Measurements from ENCODE around the gene EPX. TPM values are rescaled to one million over a fixed set of nuclear protein-coding genes. Genes with fewer than 3 reads are reported as not detected.
"Not testable (repeated sequence)": the region's sequence is repeated elsewhere in the genome, so short reads cannot be mapped to it uniquely, and the experiment has no call there.

EPX gene, protein sequence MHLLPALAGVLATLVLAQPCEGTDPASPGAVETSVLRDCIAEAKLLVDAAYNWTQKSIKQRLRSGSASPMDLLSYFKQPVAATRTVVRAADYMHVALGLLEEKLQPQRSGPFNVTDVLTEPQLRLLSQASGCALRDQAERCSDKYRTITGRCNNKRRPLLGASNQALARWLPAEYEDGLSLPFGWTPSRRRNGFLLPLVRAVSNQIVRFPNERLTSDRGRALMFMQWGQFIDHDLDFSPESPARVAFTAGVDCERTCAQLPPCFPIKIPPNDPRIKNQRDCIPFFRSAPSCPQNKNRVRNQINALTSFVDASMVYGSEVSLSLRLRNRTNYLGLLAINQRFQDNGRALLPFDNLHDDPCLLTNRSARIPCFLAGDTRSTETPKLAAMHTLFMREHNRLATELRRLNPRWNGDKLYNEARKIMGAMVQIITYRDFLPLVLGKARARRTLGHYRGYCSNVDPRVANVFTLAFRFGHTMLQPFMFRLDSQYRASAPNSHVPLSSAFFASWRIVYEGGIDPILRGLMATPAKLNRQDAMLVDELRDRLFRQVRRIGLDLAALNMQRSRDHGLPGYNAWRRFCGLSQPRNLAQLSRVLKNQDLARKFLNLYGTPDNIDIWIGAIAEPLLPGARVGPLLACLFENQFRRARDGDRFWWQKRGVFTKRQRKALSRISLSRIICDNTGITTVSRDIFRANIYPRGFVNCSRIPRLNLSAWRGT
- not detected in 2 replicates for polyA plus RNA-seq
- not detected in 2 replicates for polyA minus RNA-seq

DNA sequence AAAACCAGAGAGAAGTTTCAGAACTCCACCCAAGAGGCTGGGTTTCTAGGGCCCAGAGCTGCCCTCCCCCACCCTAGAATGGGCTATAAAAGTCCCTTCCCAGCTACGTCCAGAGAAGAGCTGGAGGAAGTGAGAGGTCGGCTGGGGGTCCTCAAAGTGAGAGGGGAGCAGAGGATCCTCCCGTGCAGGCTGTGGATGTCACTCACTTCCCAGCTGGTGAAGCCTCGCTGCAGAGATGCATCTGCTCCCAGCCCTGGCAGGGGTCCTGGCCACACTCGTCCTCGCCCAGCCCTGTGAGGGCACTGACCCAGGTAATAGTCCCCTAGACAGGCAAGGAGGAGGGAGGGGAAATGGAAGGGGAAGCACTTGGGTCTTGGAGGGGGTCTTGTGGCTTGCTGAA lies at the start of gene EPX:
Gene EPX, plus strand, starts transcription at position 115 of the 400 bp plus-strand sequence. Its CDS starts 121 bp downstream, at position 236.
- no peaks in the 10 kb centered on the region for H4K20me1 ChIP-seq (ENCODE audit: insufficient read depth)
- no peak within 1 kb of the TSS for H3K4me2 ChIP-seq (ENCODE audit: low read length)
- no peak within 1 kb of the TSS for H2AFZ ChIP-seq (ENCODE audit: low read depth, low read length)
- H3K79me2 ChIP-seq (replicated peaks; ENCODE audit: insufficient read depth, low read length), result no peaks in the 10 kb centered on the region
- H3K27ac ChIP-seq (ENCODE audit: low read length), result no peak within 1 kb of the TSS
- H3K9me2 ChIP-seq (ENCODE audit: insufficient read depth, low read length), result no peaks in the 10 kb centered on the region
- no peaks in the 10 kb centered on the region for H3K36me3 ChIP-seq (ENCODE audit: insufficient read depth, low read length)
- TF ChIP-seq RAD21 (conservative IDR thresholded peaks at IDR 0.05), result no peak
- TF ChIP-seq, protein P1, sequence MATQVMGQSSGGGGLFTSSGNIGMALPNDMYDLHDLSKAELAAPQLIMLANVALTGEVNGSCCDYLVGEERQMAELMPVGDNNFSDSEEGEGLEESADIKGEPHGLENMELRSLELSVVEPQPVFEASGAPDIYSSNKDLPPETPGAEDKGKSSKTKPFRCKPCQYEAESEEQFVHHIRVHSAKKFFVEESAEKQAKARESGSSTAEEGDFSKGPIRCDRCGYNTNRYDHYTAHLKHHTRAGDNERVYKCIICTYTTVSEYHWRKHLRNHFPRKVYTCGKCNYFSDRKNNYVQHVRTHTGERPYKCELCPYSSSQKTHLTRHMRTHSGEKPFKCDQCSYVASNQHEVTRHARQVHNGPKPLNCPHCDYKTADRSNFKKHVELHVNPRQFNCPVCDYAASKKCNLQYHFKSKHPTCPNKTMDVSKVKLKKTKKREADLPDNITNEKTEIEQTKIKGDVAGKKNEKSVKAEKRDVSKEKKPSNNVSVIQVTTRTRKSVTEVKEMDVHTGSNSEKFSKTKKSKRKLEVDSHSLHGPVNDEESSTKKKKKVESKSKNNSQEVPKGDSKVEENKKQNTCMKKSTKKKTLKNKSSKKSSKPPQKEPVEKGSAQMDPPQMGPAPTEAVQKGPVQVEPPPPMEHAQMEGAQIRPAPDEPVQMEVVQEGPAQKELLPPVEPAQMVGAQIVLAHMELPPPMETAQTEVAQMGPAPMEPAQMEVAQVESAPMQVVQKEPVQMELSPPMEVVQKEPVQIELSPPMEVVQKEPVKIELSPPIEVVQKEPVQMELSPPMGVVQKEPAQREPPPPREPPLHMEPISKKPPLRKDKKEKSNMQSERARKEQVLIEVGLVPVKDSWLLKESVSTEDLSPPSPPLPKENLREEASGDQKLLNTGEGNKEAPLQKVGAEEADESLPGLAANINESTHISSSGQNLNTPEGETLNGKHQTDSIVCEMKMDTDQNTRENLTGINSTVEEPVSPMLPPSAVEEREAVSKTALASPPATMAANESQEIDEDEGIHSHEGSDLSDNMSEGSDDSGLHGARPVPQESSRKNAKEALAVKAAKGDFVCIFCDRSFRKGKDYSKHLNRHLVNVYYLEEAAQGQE (IDR thresholded peaks at IDR 0.05; ENCODE audit: borderline replicate concordance), result no peak
- no peak for TF ChIP-seq POLR2AphosphoS5 (IDR thresholded peaks at IDR 0.05)
- no peak for TF ChIP-seq SMC3 (conservative IDR thresholded peaks at IDR 0.05; ENCODE audit: poor library complexity)
- no peak within 1 kb of the TSS for H3K4me3 ChIP-seq (ENCODE audit: low read length)
- H3F3A ChIP-seq (ENCODE audit: insufficient read depth, low read length, poor library complexity, severe bottlenecking), result no peaks in the 10 kb centered on the region
- H3K9ac ChIP-seq (ENCODE audit: low read length), result no peak within 1 kb of the TSS
- H3K9me3 ChIP-seq (ENCODE audit: low read length), result no peaks in the 10 kb centered on the region
- no peaks in the 10 kb centered on the region for H3K27me3 ChIP-seq (ENCODE audit: insufficient read depth, low read depth, low read length)

DNA sequence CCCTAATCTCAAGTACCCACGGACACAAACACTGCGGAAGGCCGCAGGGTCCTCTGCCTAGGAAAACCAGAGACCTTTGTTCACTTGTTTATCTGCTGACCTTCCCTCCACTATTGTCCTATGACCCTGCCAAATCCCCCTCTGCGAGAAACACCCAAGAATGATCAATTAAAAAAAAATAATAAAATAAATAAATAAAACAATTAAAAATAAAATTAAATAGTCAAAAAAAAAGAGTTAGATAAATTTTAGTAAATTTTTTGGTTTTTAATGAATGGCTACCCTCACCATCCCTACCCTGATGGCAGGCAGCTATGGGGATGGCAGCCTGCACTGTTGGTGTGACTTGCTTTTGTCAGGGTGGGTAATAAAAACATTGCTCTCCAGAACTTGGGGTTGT lies 49.2 kb upstream of the EPX start:
- not testable (repeated sequence) for H4K20me1 ChIP-seq (ENCODE audit: insufficient read depth); H3K9me3 ChIP-seq (ENCODE audit: low read length); H3K4me2 ChIP-seq (ENCODE audit: low read length); H3K9me2 ChIP-seq (ENCODE audit: insufficient read depth, low read length); H3K79me2 ChIP-seq (replicated peaks; ENCODE audit: insufficient read depth, low read length); H3K36me3 ChIP-seq (ENCODE audit: insufficient read depth, low read length); H3K27ac ChIP-seq (ENCODE audit: low read length); H3F3A ChIP-seq (ENCODE audit: insufficient read depth, low read length, poor library complexity, severe bottlenecking); H3K4me3 ChIP-seq (ENCODE audit: low read length); H2AFZ ChIP-seq (ENCODE audit: low read depth, low read length); H3K27me3 ChIP-seq (ENCODE audit: insufficient read depth, low read depth, low read length); H3K9ac ChIP-seq (ENCODE audit: low read length)

DNA sequence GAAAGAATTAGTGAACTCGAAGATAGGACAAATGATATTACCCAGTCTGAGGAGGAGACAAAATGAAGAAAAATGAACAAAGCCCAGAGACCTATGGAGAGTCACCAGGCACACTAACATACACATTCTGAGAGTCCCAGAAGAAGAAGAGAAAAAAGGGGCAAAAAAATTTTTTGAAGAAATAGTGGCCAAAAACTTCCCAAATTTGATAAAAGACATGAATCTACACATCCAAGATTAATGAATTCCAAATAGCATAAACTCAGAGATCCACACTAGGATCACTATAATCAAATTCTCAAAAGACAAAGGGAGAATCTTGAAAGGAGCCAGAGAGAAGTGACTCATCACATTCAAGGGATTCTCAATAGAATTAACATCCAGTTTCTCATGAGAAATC lies 47.7 kb upstream of the EPX start:
- H3F3A ChIP-seq (ENCODE audit: insufficient read depth, low read length, poor library complexity, severe bottlenecking), result no peaks in the 10 kb centered on the region
- H3K9me3 ChIP-seq (ENCODE audit: low read length), result peaks cover 4% of the 10 kb centered on the region
- H3K9me2 ChIP-seq (ENCODE audit: insufficient read depth, low read length), result no peaks in the 10 kb centered on the region
- no peak overlapping the region for H3K4me2 ChIP-seq (ENCODE audit: low read length)
- no peak overlapping the region for H2AFZ ChIP-seq (ENCODE audit: low read depth, low read length)
- H3K36me3 ChIP-seq (ENCODE audit: insufficient read depth, low read length), result no peaks in the 10 kb centered on the region
- peaks cover 6% of the 10 kb centered on the region for H3K27me3 ChIP-seq (ENCODE audit: insufficient read depth, low read depth, low read length)
- TF ChIP-seq SMC3 (conservative IDR thresholded peaks at IDR 0.05; ENCODE audit: poor library complexity) (no peak), POLR2AphosphoS5 (IDR thresholded peaks at IDR 0.05) (no peak), EP300 (conservative IDR thresholded peaks at IDR 0.05; ENCODE audit: poor library complexity, severe bottlenecking) (no peak), RAD21 (conservative IDR thresholded peaks at IDR 0.05) (no peak)
- H3K79me2 ChIP-seq (replicated peaks; ENCODE audit: insufficient read depth, low read length), result no peaks in the 10 kb centered on the region
- H3K4me3 ChIP-seq (ENCODE audit: low read length), result no peak overlapping the region
- H4K20me1 ChIP-seq (ENCODE audit: insufficient read depth), result no peaks in the 10 kb centered on the region
- no peak overlapping the region for H3K9ac ChIP-seq (ENCODE audit: low read length)
- H3K27ac ChIP-seq (ENCODE audit: low read length), result no peak overlapping the region

Data from neural cell (in vitro differentiated cells).